ENCODE data around the gene FGD6. TPM values are rescaled to one million over a fixed set of nuclear protein-coding genes. Genes with fewer than 3 reads are reported as not detected.
"Not testable (repeated sequence)": the region's sequence is repeated elsewhere in the genome, so short reads cannot be mapped to it uniquely, and the experiment has no call there.

Gene FGD6
- total RNA-seq, 4 donors from 2014 or later, result 2.9 to 8.4 (median 4.4) TPM

GRCh38 chr12:95142431-95143151 lies 74.7 kb downstream of the FGD6 start:
- Histone ChIP-seq H3K27ac (no peak overlapping the region), H3K4me1 (peaks cover 5 to 9% of the 10 kb centered on the region in 2 donors), H3K4me3 (no peak overlapping the region), H3K27me3 (no peaks in the 10 kb centered on the region), H3K9me3 (no peaks in the 10 kb centered on the region), H3K36me3 (no peaks in the 10 kb centered on the region)
- intact Hi-C loops (cut with DNase I; ENCODE audit: low total_unique reads), result no loop called here
- TF ChIP-seq POLR2A (IDR thresholded peaks at IDR 0.05) (no peak), CTCF (IDR thresholded peaks at IDR 0.05 in 4 of 5, conservative IDR thresholded peaks at IDR 0.05 in 1 of 5) (no peak)
- no peak for ATAC-seq
- in situ Hi-C loops (cut with MboI; ENCODE audit: low sequenced_read_pairs in 4 of 4), result no loop called here
- DNase-seq, result no peak

GRCh38 chr12:95141310-95141709 lies 76.0 kb downstream of the FGD6 start:
- in situ Hi-C loops (cut with MboI; ENCODE audit: low sequenced_read_pairs in 4 of 4) (no loop called here), intact Hi-C loops (cut with DNase I; ENCODE audit: low total_unique reads) (no loop called here)
- Histone ChIP-seq H3K36me3 (no peaks in the 10 kb centered on the region), H3K4me1 (peaks cover 5 to 9% of the 10 kb centered on the region in 2 donors), H3K4me3 (no peak overlapping the region), H3K9me3 (no peaks in the 10 kb centered on the region), H3K27ac (no peak overlapping the region), H3K27me3 (no peaks in the 10 kb centered on the region)
- TF ChIP-seq CTCF (IDR thresholded peaks at IDR 0.05 in 4 of 5, conservative IDR thresholded peaks at IDR 0.05 in 1 of 5) (no peak), POLR2A (IDR thresholded peaks at IDR 0.05) (no peak)
- DNase-seq (no peak), ATAC-seq (no peak)

DNA sequence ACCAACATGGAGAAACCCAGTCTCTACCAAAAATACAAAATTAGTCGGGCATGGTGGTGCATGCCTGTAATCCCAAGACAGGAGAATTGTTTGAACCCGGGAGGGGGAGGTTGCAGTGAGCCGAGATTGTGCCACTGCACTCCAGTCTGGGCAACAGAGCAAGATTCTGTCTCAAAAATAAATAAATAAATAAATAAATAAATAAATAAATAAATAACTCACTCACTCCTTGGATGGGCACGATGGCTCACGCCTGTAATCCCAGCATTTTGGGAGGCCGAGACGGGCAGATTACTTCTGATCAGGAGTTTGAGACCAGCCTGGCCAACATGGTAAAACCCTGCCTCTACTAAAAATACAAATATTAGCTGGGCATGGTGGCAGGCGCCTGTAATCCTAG lies 79.2 kb downstream of the FGD6 start:
- in situ Hi-C loops (cut with MboI; ENCODE audit: low sequenced_read_pairs in 4 of 4), result not testable (repeated sequence)

DNA sequence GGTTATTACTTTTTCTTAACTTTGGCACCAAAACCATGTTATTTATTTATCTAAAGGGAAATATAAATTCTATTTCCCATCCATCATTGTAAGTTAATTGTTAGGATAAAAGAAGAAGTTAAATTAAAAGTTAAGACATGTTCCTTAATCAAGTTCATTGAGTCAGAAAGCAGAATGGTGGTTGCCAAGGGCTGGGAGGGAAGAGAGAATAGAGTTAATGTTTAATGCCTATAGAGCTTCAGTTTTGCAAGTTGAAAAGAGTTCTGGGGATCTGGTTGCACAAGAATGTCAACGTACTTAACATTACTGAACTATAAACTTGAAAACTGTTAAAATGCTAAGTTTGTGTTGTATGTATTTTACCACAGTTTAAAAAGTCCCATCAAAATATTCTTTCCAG lies 80.7 kb downstream of the FGD6 start:
- Histone ChIP-seq H3K27ac (no peak overlapping the region), H3K4me3 (no peak overlapping the region), H3K4me1 (no peaks in the 10 kb centered on the region), H3K9me3 (no peaks in the 10 kb centered on the region), H3K36me3 (no peaks in the 10 kb centered on the region), H3K27me3 (no peaks in the 10 kb centered on the region)
- intact Hi-C loops (cut with DNase I; ENCODE audit: low total_unique reads) (no loop called here), in situ Hi-C loops (cut with MboI; ENCODE audit: low sequenced_read_pairs in 4 of 4) (no loop called here)
- no peak for TF ChIP-seq POLR2A (IDR thresholded peaks at IDR 0.05)
- TF ChIP-seq CTCF (IDR thresholded peaks at IDR 0.05 in 4 of 5, conservative IDR thresholded peaks at IDR 0.05 in 1 of 5), result no peak
- DNase-seq (no peak), ATAC-seq (no peak)

More for the DNA sequence above, 79.2 kb downstream of the FGD6 start:
- H3K27me3 ChIP-seq; DNase-seq; H3K4me3 ChIP-seq; H3K9me3 ChIP-seq; H3K36me3 ChIP-seq; H3K27ac ChIP-seq; ATAC-seq; intact Hi-C loops (cut with DNase I; ENCODE audit: low total_unique reads); H3K4me1 ChIP-seq: not testable (repeated sequence)

DNA sequence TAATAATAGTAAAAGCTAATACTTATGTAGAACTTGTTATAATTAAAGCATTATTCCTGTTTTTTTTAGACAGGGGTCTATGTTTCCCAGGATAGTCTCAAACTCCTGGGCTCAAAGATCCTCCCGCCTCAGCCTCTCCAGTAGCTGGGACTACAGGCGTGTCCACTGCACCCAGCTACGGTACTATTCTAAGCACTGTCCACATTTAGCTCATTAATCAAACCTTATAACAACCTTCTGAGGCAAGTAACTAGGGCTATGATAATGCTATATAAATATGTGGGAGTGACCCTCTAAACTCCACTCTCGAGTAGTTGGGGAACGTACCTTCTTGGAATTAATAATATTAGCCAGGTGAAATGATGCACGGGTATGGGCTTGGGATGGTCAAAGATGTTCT lies 83.2 kb downstream of the FGD6 start:
- Histone ChIP-seq H3K27me3 (no peaks in the 10 kb centered on the region), H3K27ac (no peak overlapping the region), H3K36me3 (no peaks in the 10 kb centered on the region), H3K4me1 (no peaks in the 10 kb centered on the region), H3K9me3 (no peaks in the 10 kb centered on the region), H3K4me3 (no peak overlapping the region)
- in situ Hi-C loops (cut with MboI; ENCODE audit: low sequenced_read_pairs in 4 of 4) (no loop called here), intact Hi-C loops (cut with DNase I; ENCODE audit: low total_unique reads) (loop anchor here (5.0 kb wide), 1 partner anchor 83 kb away; the partner anchor contains the start of genes FGD6 and VEZT)
- DNase-seq, result no peak
- ATAC-seq, result no peak
- no peak for TF ChIP-seq POLR2A (IDR thresholded peaks at IDR 0.05)
- no peak for TF ChIP-seq CTCF (IDR thresholded peaks at IDR 0.05 in 4 of 5, conservative IDR thresholded peaks at IDR 0.05 in 1 of 5)

Data from gastrocnemius medialis (tissue), 4 donors.